Progenitor cell of endocrine pancreas (in vitro differentiated cells): ENCODE data around the gene CTNNBIP1. TPM values are rescaled to one million over a fixed set of nuclear protein-coding genes. Genes with fewer than 3 reads are reported as not detected.

Experiments
- DNase-seq: peaks from one replicate; pipeline ENCODE4 v3.0.0; 2021; ENCODE audit warnings: low spot score; ENCODE audit not compliant: unreplicated experiment
- H3K27ac Mint-ChIP-seq: 2 replicates; pipeline ENCODE4 v1.8.0; 2021; ENCODE audit warnings: mild to moderate bottlenecking, moderate library complexity, mixed read lengths
- H3K27me3 Mint-ChIP-seq: 2 replicates; pipeline ENCODE4 v1.8.0; 2021; ENCODE audit warnings: mixed read lengths
- H3K36me3 Mint-ChIP-seq: 2 replicates; pipeline ENCODE4 v1.8.0; 2022; ENCODE audit warnings: mixed read lengths; ENCODE audit not compliant: insufficient read depth
- H3K4me1 Mint-ChIP-seq: 2 replicates; pipeline ENCODE4 v1.8.0; 2021; ENCODE audit warnings: low read depth, mixed read lengths
- H3K4me3 Mint-ChIP-seq: 2 replicates; pipeline ENCODE4 v1.8.0; 2021; ENCODE audit warnings: low read depth, mild to moderate bottlenecking, moderate library complexity, mixed read lengths
- H3K9me3 Mint-ChIP-seq: 2 replicates; pipeline ENCODE4 v1.8.0; 2021; ENCODE audit warnings: low read depth, mixed read lengths
- total RNA-seq: library from RNA; stranded (reverse); gene quantifications from 2 replicates; pipeline ENCODE4 v1.2.1, GENCODE V29; 2021
- TF ChIP-seq, protein P1 (sequence below): fragments of 200-600 bp; sonication (generic); IDR thresholded peaks from one replicate; pipeline ENCODE4 v1.5.0; 2021; ENCODE audit warnings: antibody characterized with exemption, mild to moderate bottlenecking; ENCODE audit not compliant: unreplicated experiment

CTNNBIP1 gene
- total RNA-seq, 1 donor from 2014 or later, result 79.9 TPM

DNA sequence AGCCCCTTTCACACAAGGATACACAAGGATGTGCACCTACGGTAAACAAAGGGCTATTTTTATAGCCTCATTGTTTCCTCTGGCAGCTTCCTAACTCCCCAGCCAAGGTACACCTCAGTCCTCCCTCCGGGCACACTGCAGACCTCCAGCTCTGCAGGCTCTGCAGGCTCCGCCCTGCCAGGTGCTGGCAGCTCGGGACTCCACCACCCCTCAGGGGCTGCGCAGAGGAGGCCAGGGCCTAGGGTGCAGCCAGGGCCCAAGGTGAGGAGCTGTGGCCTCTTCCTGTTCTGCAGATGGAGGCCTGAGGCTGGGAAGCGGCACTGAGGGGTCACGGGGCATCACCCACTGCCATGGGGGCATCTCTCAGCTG is 66.5 kb downstream of the CTNNBIP1 start:
- Mint-ChIP-seq H3K9me3 (no peaks in the 10 kb centered on the region), H3K27ac (no peak overlapping the region), H3K27me3 (no peaks in the 10 kb centered on the region), H3K36me3 (no peaks in the 10 kb centered on the region), H3K4me1 (peaks cover 9% of the 10 kb centered on the region), H3K4me3 (no peak overlapping the region)
- DNase-seq, result no peak
- TF ChIP-seq, protein P1, sequence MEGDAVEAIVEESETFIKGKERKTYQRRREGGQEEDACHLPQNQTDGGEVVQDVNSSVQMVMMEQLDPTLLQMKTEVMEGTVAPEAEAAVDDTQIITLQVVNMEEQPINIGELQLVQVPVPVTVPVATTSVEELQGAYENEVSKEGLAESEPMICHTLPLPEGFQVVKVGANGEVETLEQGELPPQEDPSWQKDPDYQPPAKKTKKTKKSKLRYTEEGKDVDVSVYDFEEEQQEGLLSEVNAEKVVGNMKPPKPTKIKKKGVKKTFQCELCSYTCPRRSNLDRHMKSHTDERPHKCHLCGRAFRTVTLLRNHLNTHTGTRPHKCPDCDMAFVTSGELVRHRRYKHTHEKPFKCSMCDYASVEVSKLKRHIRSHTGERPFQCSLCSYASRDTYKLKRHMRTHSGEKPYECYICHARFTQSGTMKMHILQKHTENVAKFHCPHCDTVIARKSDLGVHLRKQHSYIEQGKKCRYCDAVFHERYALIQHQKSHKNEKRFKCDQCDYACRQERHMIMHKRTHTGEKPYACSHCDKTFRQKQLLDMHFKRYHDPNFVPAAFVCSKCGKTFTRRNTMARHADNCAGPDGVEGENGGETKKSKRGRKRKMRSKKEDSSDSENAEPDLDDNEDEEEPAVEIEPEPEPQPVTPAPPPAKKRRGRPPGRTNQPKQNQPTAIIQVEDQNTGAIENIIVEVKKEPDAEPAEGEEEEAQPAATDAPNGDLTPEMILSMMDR, result no peak

DNA sequence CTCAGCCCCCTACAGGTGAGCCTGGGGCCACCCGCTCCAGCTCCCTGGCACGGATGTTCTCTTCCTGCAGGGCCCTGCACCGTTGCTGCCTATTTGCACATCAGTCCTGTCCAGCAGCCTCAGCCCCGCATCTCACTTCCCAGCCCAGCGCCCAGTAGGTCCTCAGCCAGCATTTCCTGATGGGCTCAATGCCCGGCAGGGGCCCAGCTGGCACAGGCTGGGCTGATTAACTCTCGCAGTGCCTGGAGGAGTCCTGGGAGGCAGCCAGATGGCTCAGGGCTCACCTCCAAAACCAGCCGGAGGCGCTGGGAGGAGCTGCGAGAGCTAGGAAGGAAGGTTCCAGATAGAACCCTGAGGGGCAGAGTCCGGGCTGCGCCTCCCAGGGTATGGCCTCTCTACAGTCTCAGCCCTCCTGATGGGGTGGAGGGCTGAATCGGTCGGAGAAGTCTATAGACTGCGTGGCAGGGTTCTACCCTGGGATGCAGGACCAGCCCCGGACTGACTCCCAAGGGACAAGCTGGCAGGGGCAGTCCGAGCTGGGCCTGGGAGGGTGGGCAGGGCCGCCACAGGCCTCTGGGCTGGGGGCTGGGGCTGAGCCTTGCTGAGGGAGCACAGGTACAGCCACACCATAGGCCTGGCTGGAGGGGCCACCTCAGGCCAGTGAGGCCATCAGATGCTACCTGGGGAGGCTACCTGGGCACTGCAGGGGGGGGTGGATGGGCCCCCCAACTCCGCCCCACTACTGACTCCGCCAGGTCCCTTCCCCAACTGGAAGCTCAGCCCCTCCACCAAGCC is 67.1 kb downstream of the CTNNBIP1 start:
- no peak overlapping the region for H3K27ac Mint-ChIP-seq
- H3K4me1 Mint-ChIP-seq, result peaks cover 5% of the 10 kb centered on the region
- H3K27me3 Mint-ChIP-seq, result no peaks in the 10 kb centered on the region
- H3K9me3 Mint-ChIP-seq, result no peaks in the 10 kb centered on the region
- no peak overlapping the region for H3K4me3 Mint-ChIP-seq
- no peaks in the 10 kb centered on the region for H3K36me3 Mint-ChIP-seq
- no peak for DNase-seq
- TF ChIP-seq, protein P1, result peak; percentile 10

DNA sequence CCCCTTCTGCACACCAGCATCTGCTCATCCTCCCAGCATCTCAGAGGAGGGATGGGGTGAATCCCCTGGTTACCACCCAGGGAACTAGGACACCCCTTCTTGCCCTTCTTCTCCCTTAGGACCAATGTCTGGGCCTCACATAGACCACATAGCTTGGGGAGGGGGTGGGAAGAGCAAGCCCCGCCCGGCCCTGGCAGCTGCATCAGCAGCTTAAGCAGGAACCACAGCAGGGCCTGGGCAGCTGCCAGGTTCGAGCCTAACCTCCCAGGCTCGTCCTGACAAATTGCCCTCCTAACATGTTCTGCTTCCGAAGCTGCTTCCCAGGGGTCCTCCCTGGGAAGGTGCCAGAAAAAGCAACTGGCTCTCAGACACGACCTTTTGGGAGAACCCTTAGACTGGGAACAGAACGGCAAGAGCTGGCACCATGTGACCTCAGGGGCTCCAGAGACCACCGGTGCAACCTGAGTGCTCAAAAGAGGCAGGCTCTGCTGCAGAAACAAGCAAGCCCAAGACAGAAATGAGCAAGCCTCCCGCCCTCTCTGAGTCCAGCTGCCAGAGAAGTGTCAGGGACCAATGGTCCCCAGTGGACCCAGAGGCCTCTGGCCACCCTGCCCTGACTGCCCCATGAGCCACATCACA is 67.9 kb downstream of the CTNNBIP1 start:
- peaks cover 3% of the 10 kb centered on the region for H3K4me1 Mint-ChIP-seq
- no peaks in the 10 kb centered on the region for H3K9me3 Mint-ChIP-seq
- peaks cover 3% of the 10 kb centered on the region for H3K27me3 Mint-ChIP-seq
- no peaks in the 10 kb centered on the region for H3K36me3 Mint-ChIP-seq
- TF ChIP-seq, protein P1, result no peak
- no peak for DNase-seq
- H3K4me3 Mint-ChIP-seq, result no peak overlapping the region
- H3K27ac Mint-ChIP-seq, result no peak overlapping the region

DNA sequence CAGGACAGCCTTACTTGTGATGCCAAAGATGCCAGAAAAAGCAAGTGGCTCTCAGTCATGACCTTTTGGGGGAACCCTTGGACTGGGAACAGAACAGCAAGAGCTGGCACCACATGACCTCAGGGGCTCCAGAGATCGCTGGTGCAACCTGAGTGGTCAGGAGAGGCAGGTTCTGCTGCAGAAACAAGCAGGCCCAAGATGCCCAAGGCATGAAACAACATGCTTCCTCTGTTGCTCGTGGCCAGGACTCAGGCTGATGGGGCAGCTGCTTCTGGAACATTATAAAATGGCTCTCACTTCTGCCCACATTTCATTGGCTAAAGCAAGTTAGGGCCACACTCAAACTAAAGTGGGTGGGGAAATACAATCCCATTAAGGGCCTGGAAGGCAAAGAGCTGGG is 68.6 kb downstream of the CTNNBIP1 start:
- TF ChIP-seq, protein P1, result no peak
- no peak for DNase-seq
- peaks cover 3% of the 10 kb centered on the region for H3K27me3 Mint-ChIP-seq

DNA sequence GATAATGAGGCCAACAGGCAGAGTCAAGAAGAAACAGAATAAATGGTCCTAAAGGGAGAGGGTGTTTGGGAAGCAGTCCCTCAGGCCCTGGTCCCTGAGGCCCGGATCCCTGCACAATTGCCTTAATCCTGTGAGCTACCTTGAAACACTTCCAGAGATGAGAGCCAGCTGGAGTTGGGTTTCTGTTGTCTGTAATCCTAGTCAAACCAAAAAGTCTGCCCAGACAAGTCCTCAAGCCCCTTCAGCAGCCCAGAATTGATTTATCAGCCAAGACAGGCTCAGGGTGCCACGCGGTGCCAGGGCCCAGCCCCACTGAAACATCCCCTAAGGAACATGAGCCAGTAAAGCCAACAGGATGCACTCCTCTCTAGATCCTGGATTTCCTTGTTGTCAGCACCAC is 69.9 kb downstream of the CTNNBIP1 start:
- Mint-ChIP-seq H3K4me1 (peaks cover 1% of the 10 kb centered on the region), H3K27me3 (peaks cover 7% of the 10 kb centered on the region), H3K36me3 (no peaks in the 10 kb centered on the region), H3K27ac (no peak overlapping the region), H3K9me3 (no peaks in the 10 kb centered on the region), H3K4me3 (no peak overlapping the region)
- no peak for DNase-seq
- TF ChIP-seq, protein P1, result no peak

More for the DNA sequence above, 68.6 kb downstream of the CTNNBIP1 start:
- Mint-ChIP-seq H3K27ac (no peak overlapping the region), H3K4me3 (no peak overlapping the region), H3K36me3 (no peaks in the 10 kb centered on the region), H3K9me3 (no peaks in the 10 kb centered on the region), H3K4me1 (peaks cover 3% of the 10 kb centered on the region)
